Measurements from ENCODE around the gene CST3.

- TF ChIP-seq, protein P1, sequence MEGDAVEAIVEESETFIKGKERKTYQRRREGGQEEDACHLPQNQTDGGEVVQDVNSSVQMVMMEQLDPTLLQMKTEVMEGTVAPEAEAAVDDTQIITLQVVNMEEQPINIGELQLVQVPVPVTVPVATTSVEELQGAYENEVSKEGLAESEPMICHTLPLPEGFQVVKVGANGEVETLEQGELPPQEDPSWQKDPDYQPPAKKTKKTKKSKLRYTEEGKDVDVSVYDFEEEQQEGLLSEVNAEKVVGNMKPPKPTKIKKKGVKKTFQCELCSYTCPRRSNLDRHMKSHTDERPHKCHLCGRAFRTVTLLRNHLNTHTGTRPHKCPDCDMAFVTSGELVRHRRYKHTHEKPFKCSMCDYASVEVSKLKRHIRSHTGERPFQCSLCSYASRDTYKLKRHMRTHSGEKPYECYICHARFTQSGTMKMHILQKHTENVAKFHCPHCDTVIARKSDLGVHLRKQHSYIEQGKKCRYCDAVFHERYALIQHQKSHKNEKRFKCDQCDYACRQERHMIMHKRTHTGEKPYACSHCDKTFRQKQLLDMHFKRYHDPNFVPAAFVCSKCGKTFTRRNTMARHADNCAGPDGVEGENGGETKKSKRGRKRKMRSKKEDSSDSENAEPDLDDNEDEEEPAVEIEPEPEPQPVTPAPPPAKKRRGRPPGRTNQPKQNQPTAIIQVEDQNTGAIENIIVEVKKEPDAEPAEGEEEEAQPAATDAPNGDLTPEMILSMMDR (IDR thresholded peaks at IDR 0.05): no peak
- no peak for TF ChIP-seq POLR2AphosphoS5 (IDR thresholded peaks at IDR 0.05; ENCODE audit: low read depth, low read length)
- TF ChIP-seq, protein P2, sequence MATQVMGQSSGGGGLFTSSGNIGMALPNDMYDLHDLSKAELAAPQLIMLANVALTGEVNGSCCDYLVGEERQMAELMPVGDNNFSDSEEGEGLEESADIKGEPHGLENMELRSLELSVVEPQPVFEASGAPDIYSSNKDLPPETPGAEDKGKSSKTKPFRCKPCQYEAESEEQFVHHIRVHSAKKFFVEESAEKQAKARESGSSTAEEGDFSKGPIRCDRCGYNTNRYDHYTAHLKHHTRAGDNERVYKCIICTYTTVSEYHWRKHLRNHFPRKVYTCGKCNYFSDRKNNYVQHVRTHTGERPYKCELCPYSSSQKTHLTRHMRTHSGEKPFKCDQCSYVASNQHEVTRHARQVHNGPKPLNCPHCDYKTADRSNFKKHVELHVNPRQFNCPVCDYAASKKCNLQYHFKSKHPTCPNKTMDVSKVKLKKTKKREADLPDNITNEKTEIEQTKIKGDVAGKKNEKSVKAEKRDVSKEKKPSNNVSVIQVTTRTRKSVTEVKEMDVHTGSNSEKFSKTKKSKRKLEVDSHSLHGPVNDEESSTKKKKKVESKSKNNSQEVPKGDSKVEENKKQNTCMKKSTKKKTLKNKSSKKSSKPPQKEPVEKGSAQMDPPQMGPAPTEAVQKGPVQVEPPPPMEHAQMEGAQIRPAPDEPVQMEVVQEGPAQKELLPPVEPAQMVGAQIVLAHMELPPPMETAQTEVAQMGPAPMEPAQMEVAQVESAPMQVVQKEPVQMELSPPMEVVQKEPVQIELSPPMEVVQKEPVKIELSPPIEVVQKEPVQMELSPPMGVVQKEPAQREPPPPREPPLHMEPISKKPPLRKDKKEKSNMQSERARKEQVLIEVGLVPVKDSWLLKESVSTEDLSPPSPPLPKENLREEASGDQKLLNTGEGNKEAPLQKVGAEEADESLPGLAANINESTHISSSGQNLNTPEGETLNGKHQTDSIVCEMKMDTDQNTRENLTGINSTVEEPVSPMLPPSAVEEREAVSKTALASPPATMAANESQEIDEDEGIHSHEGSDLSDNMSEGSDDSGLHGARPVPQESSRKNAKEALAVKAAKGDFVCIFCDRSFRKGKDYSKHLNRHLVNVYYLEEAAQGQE (IDR thresholded peaks at IDR 0.05; ENCODE audit: insufficient read depth in 1 of 2, low read depth in 2 of 2, low read length in 1 of 2): no peak
Observed at GRCh38 chr20:23645575-23645974, 7.8 kb upstream of the CST3 start.
